ENCODE measurements around the gene SLMAP.

DNA sequence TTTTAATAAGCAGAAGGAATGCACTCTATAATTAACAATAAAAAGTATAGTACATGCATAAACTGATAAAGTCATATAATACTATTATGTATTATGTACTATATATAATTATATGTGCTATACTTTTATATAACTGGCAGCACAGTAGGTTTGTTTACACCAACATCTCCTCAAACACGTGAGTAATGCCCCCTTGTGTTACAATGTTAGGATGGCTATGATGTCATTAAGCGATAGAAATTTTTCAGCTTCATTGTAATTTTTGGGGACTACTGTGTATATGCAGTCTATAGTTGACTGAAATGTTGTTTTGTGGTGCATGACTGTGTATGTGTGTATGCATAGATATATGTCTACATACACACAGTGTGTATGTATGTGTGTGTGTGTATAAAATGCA lies 100.6 kb downstream of the SLMAP start:
- TF ChIP-seq, protein P1, sequence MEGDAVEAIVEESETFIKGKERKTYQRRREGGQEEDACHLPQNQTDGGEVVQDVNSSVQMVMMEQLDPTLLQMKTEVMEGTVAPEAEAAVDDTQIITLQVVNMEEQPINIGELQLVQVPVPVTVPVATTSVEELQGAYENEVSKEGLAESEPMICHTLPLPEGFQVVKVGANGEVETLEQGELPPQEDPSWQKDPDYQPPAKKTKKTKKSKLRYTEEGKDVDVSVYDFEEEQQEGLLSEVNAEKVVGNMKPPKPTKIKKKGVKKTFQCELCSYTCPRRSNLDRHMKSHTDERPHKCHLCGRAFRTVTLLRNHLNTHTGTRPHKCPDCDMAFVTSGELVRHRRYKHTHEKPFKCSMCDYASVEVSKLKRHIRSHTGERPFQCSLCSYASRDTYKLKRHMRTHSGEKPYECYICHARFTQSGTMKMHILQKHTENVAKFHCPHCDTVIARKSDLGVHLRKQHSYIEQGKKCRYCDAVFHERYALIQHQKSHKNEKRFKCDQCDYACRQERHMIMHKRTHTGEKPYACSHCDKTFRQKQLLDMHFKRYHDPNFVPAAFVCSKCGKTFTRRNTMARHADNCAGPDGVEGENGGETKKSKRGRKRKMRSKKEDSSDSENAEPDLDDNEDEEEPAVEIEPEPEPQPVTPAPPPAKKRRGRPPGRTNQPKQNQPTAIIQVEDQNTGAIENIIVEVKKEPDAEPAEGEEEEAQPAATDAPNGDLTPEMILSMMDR (IDR thresholded peaks at IDR 0.05; ENCODE audit: borderline replicate concordance, extremely low read depth, low read length, poor library complexity, severe bottlenecking), result peak; percentile 26
- no peak for TF ChIP-seq EZH2 (IDR thresholded peaks at IDR 0.05; ENCODE audit: borderline replicate concordance, low read depth, low read length, severe bottlenecking)
